GM13977 (cell line): Measurements from ENCODE around the gene SUPT20H.

Experiments
- DNase-seq: peaks from one replicate; pipeline ENCODE4 v3.0.0; 2012; ENCODE audit warnings: low spot score
- CTCF ChIP-seq: IDR thresholded peaks from 2 replicates; pipeline ENCODE4 v1.5.1; 2012; ENCODE audit warnings: mild to moderate bottlenecking, control low read depth; ENCODE audit not compliant: insufficient read depth; ENCODE audit errors: extremely low read depth, missing control alignments
- in situ Hi-C: fragments of 300-500 bp; cut with MboI; formaldehyde crosslinking; loops from one replicate; pipeline ENCODE4 v1.12.0; 2022; ENCODE audit warnings: low sequenced_read_pairs, low pct_unique_long_range_greater_than_20kb, mixed read lengths, inconsistent platforms; ENCODE audit not compliant: unreplicated experiment

The SUPT20H gene

DNA sequence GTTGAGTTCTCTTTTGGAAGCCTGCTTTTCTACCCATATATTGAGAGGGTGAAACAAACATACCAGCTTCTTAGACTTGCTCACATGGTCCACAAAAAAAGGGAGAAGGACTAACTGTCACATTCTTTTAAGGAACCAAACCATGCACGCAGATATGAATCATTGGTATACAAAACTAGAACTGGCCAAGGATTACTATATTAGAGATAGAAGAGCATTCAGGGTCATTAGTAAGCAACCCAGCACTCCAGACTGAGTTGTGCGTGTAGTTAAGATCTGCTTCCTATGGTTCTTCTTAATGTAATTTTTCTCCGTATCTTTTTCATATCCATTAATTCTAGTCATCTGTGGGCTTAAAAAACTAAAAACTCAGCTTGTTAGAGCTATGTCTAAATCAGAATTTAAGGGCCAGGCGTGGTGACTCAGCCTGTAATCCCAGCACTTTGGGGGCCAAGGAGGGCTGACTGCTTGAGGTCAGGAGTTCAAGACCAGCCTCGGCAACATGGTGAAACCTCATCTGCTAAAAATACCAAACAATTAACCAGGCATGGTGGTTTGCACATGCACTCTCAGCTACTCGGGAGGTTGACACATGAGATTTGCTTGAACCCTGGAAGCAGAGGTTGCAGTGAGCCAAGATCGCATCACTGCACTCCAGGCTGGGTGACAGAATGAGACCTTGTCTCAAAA is 80.0 kb downstream of the SUPT20H start:
- TF ChIP-seq CTCF: no peak
- in situ Hi-C loops: loop anchor here (10.0 kb wide), 1 partner anchor 125 kb away; no protein-coding TSS in a partner anchor
- DNase-seq: no peak

- no peak for DNase-seq
- no peak for TF ChIP-seq CTCF
- in situ Hi-C loops: no loop called here
Observed at GRCh38 chr13:36975172-36975571, 84.3 kb downstream of the SUPT20H start.

DNA sequence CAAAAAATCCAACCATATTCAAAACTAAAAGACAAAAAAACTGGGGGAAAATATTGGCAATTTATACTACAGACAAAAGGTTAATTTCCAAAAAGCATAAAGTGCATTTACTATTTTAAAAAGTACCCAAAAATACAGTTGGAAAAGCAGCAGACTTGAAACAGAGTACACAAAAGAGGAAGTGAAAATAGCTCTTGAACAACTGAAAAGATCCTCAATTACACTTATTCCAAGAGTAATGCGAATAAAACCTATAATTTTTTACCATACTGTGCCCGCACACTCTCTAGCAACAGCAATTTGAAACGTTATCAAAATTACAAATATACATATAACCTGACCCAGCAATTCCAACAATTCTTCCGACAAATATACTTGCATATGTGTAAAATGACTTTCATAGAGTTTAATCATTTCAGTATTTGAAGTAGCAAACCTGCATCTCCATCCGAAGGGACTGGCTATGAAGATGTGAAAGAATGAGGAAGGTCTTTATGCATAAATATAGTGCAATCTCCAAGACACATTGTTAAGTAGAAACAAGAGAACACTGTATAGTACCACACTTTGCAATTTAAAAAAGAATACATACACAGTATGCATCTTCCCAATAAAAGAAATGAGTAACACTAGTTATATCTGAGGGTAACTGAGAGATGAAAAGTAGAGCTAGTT is 85.7 kb downstream of the SUPT20H start:
- no peak for TF ChIP-seq CTCF
- peak; percentile 19 for DNase-seq
- in situ Hi-C loops: no loop called here

- no peak for TF ChIP-seq CTCF
Observed at GRCh38 chr13:36973009-36973408, 86.5 kb downstream of the SUPT20H start.

GRCh38 chr13:36966404-36966803 is 93.1 kb downstream of the SUPT20H start:
- in situ Hi-C loops: no loop called here
- no peak for TF ChIP-seq CTCF
- no peak for DNase-seq

More at GRCh38 chr13:36973009-36973408, 86.5 kb downstream of the SUPT20H start:
- in situ Hi-C loops: no loop called here
- no peak for DNase-seq

- no peak for DNase-seq
- no peak for TF ChIP-seq CTCF
- in situ Hi-C loops: no loop called here
Observed at GRCh38 chr13:36965767-36966166, 93.7 kb downstream of the SUPT20H start.
